Heart left ventricle (tissue), 13 donors: ENCODE measurements around the gene SYNM.

Source experiments
- POLR2A ChIP-seq, 2 donors: fragments of 450-650 bp; IDR thresholded peaks; one replicate each; pipeline ENCODE4 v1.6.1; 2017; ENCODE audit warnings: antibody characterized with exemption in 2 of 2, mild to moderate bottlenecking in 2 of 2, moderate library complexity in 2 of 2
- TF ChIP-seq, protein P1 (sequence below), 12 donors: fragments of 200-600 bp; sonication (generic) in 4 of 12; IDR thresholded peaks; one replicate each; pipeline versions ENCODE4 v1.5.0 to v1.8.0; 2018 to 2022; ENCODE audit warnings: antibody characterized with exemption in 12 of 12, mild to moderate bottlenecking in 5 of 12
- donor health status: ischemic (EF 13 %, LVEDD 7.1; RV severe dilation, severe dysfunction).
- donor health status: DM: no; HTN: yes; CAD: no.
- donor health status: DM: no; HTN: no; CAD: no.
- donor health status: ischemic (EF 25% LVEDD 6.9; RV normal size, moderate dysfunction).
- donor health status: ischemic (EF 25% LVEDD 5.7; RV mildly dilated, moderate dysfunction).
- donor health status: ischemic (EF 35%, LVEDD 5.7; RV mildly dilated, moderate dysfunction).
- donor health status: nonischemic (EF 11% LVEDD 7.7; RV severe dilation, severe dysfunction).
- donor health status: DM: yes; HTN: yes; CAD: no.
- donor health status: PGD.
- donor health status: ischemic (EF 29% LVEDD 5.4; RV normal size, mild dysfunction).
- donor health status: nonischemic (EF 23%, LVEDD 6.1; RV moderate dilation, normal function).

DNA sequence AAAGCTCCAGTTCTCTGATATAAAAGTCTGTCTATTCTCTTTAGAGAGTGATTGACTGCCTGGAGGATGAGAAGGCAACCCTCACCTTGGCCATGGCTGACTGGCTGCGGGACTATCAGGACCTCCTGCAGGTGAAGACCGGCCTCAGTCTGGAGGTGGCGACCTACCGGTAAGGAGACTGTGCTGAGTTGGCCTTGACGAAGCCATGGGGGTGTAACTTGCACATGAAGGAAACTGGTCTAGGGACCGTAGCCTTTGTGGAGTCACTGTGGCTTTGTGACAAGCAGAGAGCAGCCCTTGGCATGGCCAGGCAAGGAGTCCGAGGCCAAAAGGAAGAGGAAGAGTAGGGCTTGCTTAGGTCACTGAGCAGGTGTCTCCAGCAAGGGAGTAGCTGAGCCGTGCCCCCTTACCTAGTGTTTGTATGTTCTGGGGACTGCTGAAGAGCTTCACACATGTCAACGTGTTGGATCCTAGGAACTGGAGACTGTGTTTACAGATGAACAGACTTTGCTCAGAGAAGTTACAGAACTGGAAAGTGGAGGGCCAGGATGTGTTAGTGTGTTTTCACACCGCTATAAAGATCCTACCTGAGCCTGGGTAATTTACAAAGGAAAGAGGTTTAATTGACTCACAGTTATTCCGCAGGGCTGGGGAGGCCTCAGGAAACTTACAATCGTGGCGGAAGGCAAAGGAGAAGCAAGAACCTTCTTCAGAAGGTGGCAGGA, 8.8 kb downstream of the SYNM start:
- TF ChIP-seq, protein P1, sequence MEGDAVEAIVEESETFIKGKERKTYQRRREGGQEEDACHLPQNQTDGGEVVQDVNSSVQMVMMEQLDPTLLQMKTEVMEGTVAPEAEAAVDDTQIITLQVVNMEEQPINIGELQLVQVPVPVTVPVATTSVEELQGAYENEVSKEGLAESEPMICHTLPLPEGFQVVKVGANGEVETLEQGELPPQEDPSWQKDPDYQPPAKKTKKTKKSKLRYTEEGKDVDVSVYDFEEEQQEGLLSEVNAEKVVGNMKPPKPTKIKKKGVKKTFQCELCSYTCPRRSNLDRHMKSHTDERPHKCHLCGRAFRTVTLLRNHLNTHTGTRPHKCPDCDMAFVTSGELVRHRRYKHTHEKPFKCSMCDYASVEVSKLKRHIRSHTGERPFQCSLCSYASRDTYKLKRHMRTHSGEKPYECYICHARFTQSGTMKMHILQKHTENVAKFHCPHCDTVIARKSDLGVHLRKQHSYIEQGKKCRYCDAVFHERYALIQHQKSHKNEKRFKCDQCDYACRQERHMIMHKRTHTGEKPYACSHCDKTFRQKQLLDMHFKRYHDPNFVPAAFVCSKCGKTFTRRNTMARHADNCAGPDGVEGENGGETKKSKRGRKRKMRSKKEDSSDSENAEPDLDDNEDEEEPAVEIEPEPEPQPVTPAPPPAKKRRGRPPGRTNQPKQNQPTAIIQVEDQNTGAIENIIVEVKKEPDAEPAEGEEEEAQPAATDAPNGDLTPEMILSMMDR (IDR thresholded peaks at IDR 0.05), result no peak
- TF ChIP-seq POLR2A (IDR thresholded peaks at IDR 0.05), result no peak
